ENCODE data around the gene FOXN1. TPM values are rescaled to one million over a fixed set of nuclear protein-coding genes. Genes with fewer than 3 reads are reported as not detected.
A peak's percentile ranks its signal among the peaks of the same experiment; 100 is the strongest.

FOXN1 gene
- total RNA-seq, 1 experiment from 2014 or later = not detected

DNA sequence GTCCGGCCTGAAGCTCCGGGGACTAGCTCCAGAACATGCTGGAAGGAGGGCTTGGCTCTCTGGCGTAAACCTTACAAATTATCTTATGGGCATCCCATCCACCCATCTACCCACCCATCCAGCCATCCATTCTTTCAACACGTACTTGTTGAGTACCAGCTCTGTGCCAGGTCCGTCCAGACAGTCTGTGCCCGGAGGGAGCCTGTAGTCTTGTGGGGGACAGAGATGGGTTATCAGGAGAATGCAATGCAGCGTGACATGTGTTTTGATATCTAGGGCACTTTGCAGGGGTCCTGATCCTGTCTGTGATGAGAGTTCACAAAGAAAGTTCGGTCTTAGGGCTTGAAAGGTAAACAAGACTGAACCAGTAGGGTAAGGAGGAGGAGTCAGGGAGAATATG, 36.8 kb upstream of the FOXN1 start:
- no peaks in the 10 kb centered on the region for H3K9me2 ChIP-seq (replicated peaks; ENCODE audit: low read length)
- no peak for ATAC-seq
- ChIA-PET POLR2A (ENCODE audit: unreplicated experiment) (interaction anchor here (0.7 kb wide), 1 partner anchor 85 kb away, joined by 4 read pairs; no protein-coding TSS in a partner anchor), CTCF (no interaction called here)
- peaks cover 8% of the 10 kb centered on the region; the same call in 1 of the 2 replicates for H3K4me1 ChIP-seq (ENCODE audit: insufficient read depth, low read length)
- 0 out of 2 replicates have a peak overlapping the region, but pooled peaks have one; percentile 0 for H3K4me2 ChIP-seq (ENCODE audit: low read length)
- DNase-seq = no peak
- H2AFZ ChIP-seq (ENCODE audit: low read length) = no peak overlapping the region
- no peaks in the 10 kb centered on the region for H4K20me1 ChIP-seq (ENCODE audit: low read length)
- no peak overlapping the region for H3K4me3 ChIP-seq (ENCODE audit: low read length)
- no peak overlapping the region for H3K9ac ChIP-seq (ENCODE audit: low read length)
- no peak overlapping the region for H3K27ac ChIP-seq (ENCODE audit: low read length)
- TF ChIP-seq, protein P1, sequence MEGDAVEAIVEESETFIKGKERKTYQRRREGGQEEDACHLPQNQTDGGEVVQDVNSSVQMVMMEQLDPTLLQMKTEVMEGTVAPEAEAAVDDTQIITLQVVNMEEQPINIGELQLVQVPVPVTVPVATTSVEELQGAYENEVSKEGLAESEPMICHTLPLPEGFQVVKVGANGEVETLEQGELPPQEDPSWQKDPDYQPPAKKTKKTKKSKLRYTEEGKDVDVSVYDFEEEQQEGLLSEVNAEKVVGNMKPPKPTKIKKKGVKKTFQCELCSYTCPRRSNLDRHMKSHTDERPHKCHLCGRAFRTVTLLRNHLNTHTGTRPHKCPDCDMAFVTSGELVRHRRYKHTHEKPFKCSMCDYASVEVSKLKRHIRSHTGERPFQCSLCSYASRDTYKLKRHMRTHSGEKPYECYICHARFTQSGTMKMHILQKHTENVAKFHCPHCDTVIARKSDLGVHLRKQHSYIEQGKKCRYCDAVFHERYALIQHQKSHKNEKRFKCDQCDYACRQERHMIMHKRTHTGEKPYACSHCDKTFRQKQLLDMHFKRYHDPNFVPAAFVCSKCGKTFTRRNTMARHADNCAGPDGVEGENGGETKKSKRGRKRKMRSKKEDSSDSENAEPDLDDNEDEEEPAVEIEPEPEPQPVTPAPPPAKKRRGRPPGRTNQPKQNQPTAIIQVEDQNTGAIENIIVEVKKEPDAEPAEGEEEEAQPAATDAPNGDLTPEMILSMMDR (conservative IDR thresholded peaks at IDR 0.05; ENCODE audit: low read depth, low read length) = no peak
- TF ChIP-seq EZH2phosphoT487 (IDR thresholded peaks at IDR 0.05; ENCODE audit: borderline replicate concordance, low read length) (no peak), EZH2 (IDR thresholded peaks at IDR 0.05; ENCODE audit: low read length, unreplicated experiment) (no peak)
- no peaks in the 10 kb centered on the region for H3K36me3 ChIP-seq (ENCODE audit: low read depth, low read length)
- intact Hi-C loops (cut with micrococcal nuclease) = no loop called here
- H3K79me2 ChIP-seq (ENCODE audit: low read length) = no peaks in the 10 kb centered on the region
- no peaks in the 10 kb centered on the region for H3F3A ChIP-seq (ENCODE audit: low read length, unreplicated experiment)
- BruUV-seq (replicated peaks) = no TSS peak
- H3K9me3 ChIP-seq (ENCODE audit: low read length) = no peaks in the 10 kb centered on the region
- no peaks in the 10 kb centered on the region for H3K27me3 ChIP-seq (ENCODE audit: low read length)

- intact Hi-C loops (cut with micrococcal nuclease) = no loop called here
- no peak overlapping the region for H2AFZ ChIP-seq (ENCODE audit: low read length)
- no peak overlapping the region for H3K4me2 ChIP-seq (ENCODE audit: low read length)
- no peaks in the 10 kb centered on the region for H3K27me3 ChIP-seq (ENCODE audit: low read length)
- H3K36me3 ChIP-seq (ENCODE audit: low read depth, low read length) = no peaks in the 10 kb centered on the region
- TF ChIP-seq EZH2phosphoT487 (IDR thresholded peaks at IDR 0.05; ENCODE audit: borderline replicate concordance, low read length) = no peak
- TF ChIP-seq, protein P1 (conservative IDR thresholded peaks at IDR 0.05; ENCODE audit: low read depth, low read length) = no peak
- TF ChIP-seq EZH2 (IDR thresholded peaks at IDR 0.05; ENCODE audit: low read length, unreplicated experiment) = no peak
- no peak for DNase-seq
- ChIA-PET POLR2A (ENCODE audit: unreplicated experiment) (interaction anchor here (0.5 kb wide), 1 partner anchor 133 kb away, joined by 6 read pairs; no protein-coding TSS in a partner anchor), CTCF (no interaction called here)
- H3K9me2 ChIP-seq (replicated peaks; ENCODE audit: low read length) = no peaks in the 10 kb centered on the region
- no peak overlapping the region for H3K9ac ChIP-seq (ENCODE audit: low read length)
- no peak overlapping the region for H3K27ac ChIP-seq (ENCODE audit: low read length)
- peaks cover 8% of the 10 kb centered on the region; the same call in 1 of the 2 replicates for H3K4me1 ChIP-seq (ENCODE audit: insufficient read depth, low read length)
- BruUV-seq (replicated peaks) = no TSS peak
- no peak overlapping the region for H3K4me3 ChIP-seq (ENCODE audit: low read length)
- no peak for ATAC-seq
- H3K9me3 ChIP-seq (ENCODE audit: low read length) = no peaks in the 10 kb centered on the region
- no peaks in the 10 kb centered on the region for H4K20me1 ChIP-seq (ENCODE audit: low read length)
- H3F3A ChIP-seq (ENCODE audit: low read length, unreplicated experiment) = no peaks in the 10 kb centered on the region
- no peaks in the 10 kb centered on the region for H3K79me2 ChIP-seq (ENCODE audit: low read length)
Measured at GRCh38 chr17:28470266-28470913, 35.8 kb upstream of the FOXN1 start.

DNA sequence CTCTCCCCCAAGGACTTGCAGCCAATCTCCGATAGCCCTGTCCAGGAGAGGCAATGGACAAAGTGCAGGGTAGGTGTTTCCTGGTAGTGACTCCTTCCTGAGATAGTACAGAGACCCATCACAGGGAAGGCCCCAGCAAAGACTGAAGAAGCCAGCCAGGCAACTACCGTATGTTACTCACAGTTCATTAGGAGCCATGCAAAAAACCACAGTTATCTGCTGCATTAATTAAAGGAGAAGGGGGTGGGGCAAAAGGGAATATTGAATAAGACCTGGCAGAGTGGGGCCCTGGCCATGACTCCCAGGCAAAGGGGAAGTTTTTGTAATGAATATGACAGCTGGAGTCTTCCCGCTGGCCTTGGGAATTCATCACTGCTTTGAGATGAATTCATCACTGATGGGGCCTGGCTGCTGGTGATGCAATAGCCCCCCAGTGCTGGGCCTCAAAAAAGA, 35.2 kb upstream of the FOXN1 start:
- CTCF ChIA-PET = interaction anchor here (0.6 kb wide), 1 partner anchor 168 kb away, joined by 4 read pairs; no protein-coding TSS in a partner anchor

More for the DNA sequence above, 35.2 kb upstream of the FOXN1 start:
- no peak overlapping the region for H3K4me3 ChIP-seq (ENCODE audit: low read length)
- H3K27ac ChIP-seq (ENCODE audit: low read length) = no peak overlapping the region
- no peaks in the 10 kb centered on the region for H3K36me3 ChIP-seq (ENCODE audit: low read depth, low read length)
- no peak for TF ChIP-seq EZH2phosphoT487 (IDR thresholded peaks at IDR 0.05; ENCODE audit: borderline replicate concordance, low read length)
- TF ChIP-seq, protein P1 (conservative IDR thresholded peaks at IDR 0.05; ENCODE audit: low read depth, low read length) = no peak
- no peak for TF ChIP-seq EZH2 (IDR thresholded peaks at IDR 0.05; ENCODE audit: low read length, unreplicated experiment)
- H3K9ac ChIP-seq (ENCODE audit: low read length) = no peak overlapping the region
- no peaks in the 10 kb centered on the region for H3F3A ChIP-seq (ENCODE audit: low read length, unreplicated experiment)
- no peak for DNase-seq
- H3K9me3 ChIP-seq (ENCODE audit: low read length) = no peaks in the 10 kb centered on the region
- no peaks in the 10 kb centered on the region for H4K20me1 ChIP-seq (ENCODE audit: low read length)
- ATAC-seq = no peak
- no peaks in the 10 kb centered on the region for H3K27me3 ChIP-seq (ENCODE audit: low read length)
- no peak overlapping the region for H3K4me2 ChIP-seq (ENCODE audit: low read length)
- intact Hi-C loops (cut with micrococcal nuclease) = no loop called here
- peaks cover 8% of the 10 kb centered on the region; the same call in 1 of the 2 replicates for H3K4me1 ChIP-seq (ENCODE audit: insufficient read depth, low read length)
- H3K9me2 ChIP-seq (replicated peaks; ENCODE audit: low read length) = no peaks in the 10 kb centered on the region
- no peaks in the 10 kb centered on the region for H3K79me2 ChIP-seq (ENCODE audit: low read length)
- no TSS peak for BruUV-seq (replicated peaks)
- H2AFZ ChIP-seq (ENCODE audit: low read length) = no peak overlapping the region
- POLR2A ChIA-PET (ENCODE audit: unreplicated experiment) = interaction anchor here (0.5 kb wide), 1 partner anchor 133 kb away, joined by 6 read pairs; no protein-coding TSS in a partner anchor

Data from PC-3 (cell line).